Liver (tissue), 9 donors: ENCODE measurements around the gene THAP11. TPM values are rescaled to one million over a fixed set of nuclear protein-coding genes. Genes with fewer than 3 reads are reported as not detected.

Source experiments
- DNase-seq: peaks from one replicate; pipeline ENCODE4 v3.0.0-alpha.2; 2017; ENCODE audit warnings: low spot score
- H3K27ac ChIP-seq, 2 donors: one replicate each; pipeline ENCODE4 v1.7.0; 2013; ENCODE audit warnings: inconsistent platforms in 2 of 2, low read length in 2 of 2, control low read depth in 1 of 2, low read depth in 1 of 2, mild to moderate bottlenecking in 1 of 2
- H3K27me3 ChIP-seq, 4 donors: one replicate each; pipeline versions ENCODE4 v1.6.1 to v1.7.0; 2013; ENCODE audit warnings: low read length in 3 of 4, inconsistent platforms in 1 of 4, mild to moderate bottlenecking in 1 of 4, moderate library complexity in 1 of 4; ENCODE audit not compliant: control insufficient read depth in 4 of 4, insufficient read depth in 4 of 4
- H3K36me3 ChIP-seq, 4 donors: one replicate each; pipeline versions ENCODE4 v1.6.1 to v1.7.0; 2013; ENCODE audit warnings: low read length in 3 of 4, mild to moderate bottlenecking in 3 of 4, low read depth in 1 of 4, moderate library complexity in 1 of 4; ENCODE audit not compliant: control insufficient read depth in 4 of 4, insufficient read depth in 3 of 4
- H3K4me1 ChIP-seq, 4 donors: one replicate each; pipeline versions ENCODE4 v1.6.1 to v1.7.0; 2013; ENCODE audit warnings: low read length in 3 of 4, mild to moderate bottlenecking in 3 of 4, moderate library complexity in 1 of 4; ENCODE audit not compliant: control insufficient read depth in 4 of 4, insufficient read depth in 4 of 4
- H3K4me3 ChIP-seq, 3 donors: one replicate each; pipeline versions ENCODE4 v1.6.1 to v1.7.0; 2013; ENCODE audit warnings: low read length in 3 of 3, control low read depth in 1 of 3, low read depth in 1 of 3, mild to moderate bottlenecking in 1 of 3
- H3K9ac ChIP-seq, 2 donors: one replicate each; pipeline ENCODE4 v1.7.0; 2013; ENCODE audit warnings: low read length in 2 of 2, mild to moderate bottlenecking in 2 of 2, moderate library complexity in 2 of 2, control low read depth in 1 of 2, low read depth in 1 of 2
- H3K9me3 ChIP-seq, 4 donors: one replicate each; pipeline versions ENCODE4 v1.6.1 to v1.7.0; 2013; ENCODE audit warnings: low read length in 3 of 4; ENCODE audit not compliant: control insufficient read depth in 4 of 4
- EGR1 ChIP-seq, 2 donors: IDR thresholded peaks; 2 replicates each; pipeline ENCODE4 v1.6.1; 2016 to 2018; ENCODE audit warnings: antibody characterized with exemption in 2 of 2, low read depth in 2 of 2
- FOXA1 ChIP-seq: IDR thresholded peaks from 2 replicates; pipeline ENCODE4 v1.6.1; 2016; ENCODE audit warnings: antibody characterized with exemption
- FOXA2 ChIP-seq: IDR thresholded peaks from 2 replicates; pipeline ENCODE4 v1.6.1; 2016; ENCODE audit warnings: antibody characterized with exemption
- GABPA ChIP-seq, 2 donors: IDR thresholded peaks in 1 of 2; conservative IDR thresholded peaks in 1 of 2; 2 replicates each; pipeline ENCODE4 v1.6.1; 2016; ENCODE audit warnings: antibody characterized with exemption in 2 of 2, mild to moderate bottlenecking in 1 of 2, moderate library complexity in 1 of 2
- HNF4A ChIP-seq, 2 donors: conservative IDR thresholded peaks; 2 replicates each; pipeline ENCODE4 v1.6.1; 2016; ENCODE audit warnings: antibody characterized with exemption in 2 of 2, mild to moderate bottlenecking in 2 of 2
- HNF4G ChIP-seq: IDR thresholded peaks from 2 replicates; pipeline ENCODE4 v1.6.1; 2016; ENCODE audit warnings: antibody characterized with exemption
- JUND ChIP-seq, 2 donors: IDR thresholded peaks; 2 replicates each; pipeline ENCODE4 v1.6.1; 2016; ENCODE audit warnings: antibody characterized with exemption in 2 of 2
- NR2F2 ChIP-seq: IDR thresholded peaks from 2 replicates; pipeline ENCODE4 v1.6.1; 2016; ENCODE audit warnings: antibody characterized with exemption
- RAD21 ChIP-seq, 2 donors: IDR thresholded peaks; 2 replicates each; pipeline ENCODE4 v1.6.1; 2016; ENCODE audit warnings: antibody characterized with exemption in 2 of 2, mild to moderate bottlenecking in 2 of 2
- RXRA ChIP-seq, 2 donors: IDR thresholded peaks; 2 replicates each; pipeline ENCODE4 v1.6.1; 2017 to 2018; ENCODE audit warnings: antibody characterized with exemption in 2 of 2, mild to moderate bottlenecking in 1 of 2
- SP1 ChIP-seq: IDR thresholded peaks from 2 replicates; pipeline ENCODE4 v1.6.1; 2018; ENCODE audit warnings: antibody characterized with exemption, mild to moderate bottlenecking
- TAF1 ChIP-seq: conservative IDR thresholded peaks from 2 replicates; pipeline ENCODE4 v1.6.1; 2016; ENCODE audit warnings: antibody characterized with exemption, mild to moderate bottlenecking
- YY1 ChIP-seq: IDR thresholded peaks from 2 replicates; pipeline ENCODE4 v1.6.1; 2016; ENCODE audit warnings: antibody characterized with exemption, mild to moderate bottlenecking
- WGBS: extraction: QIAGEN DNeasy Blood & Tissue Kit; methylation state at CpG from one replicate; pipeline ENCODE4 v1.1.7; 2013; 5-methylcytosine and 5-hydroxymethylcytosine counted together
- polyA plus RNA-seq, 2 donors: library from polyadenylated mRNA; stranded (reverse) in 1 of 2; unstranded in 1 of 2; fragments of 200-250 nt in 1 of 2; fragments of >200 nt in 1 of 2; fragmentation: Nextera tagmentation in 1 of 2; extraction: Ambion mirVana in 1 of 2; gene quantifications; one replicate each; pipeline versions ENCODE4 v1.2.1 to v1.2.3, GENCODE V29; 2013 to 2015
- total RNA-seq, 2 donors: library from RNA; depleted of rRNA; stranded (reverse); fragments of >200 nt; gene quantifications; one replicate each; pipeline ENCODE4 v1.2.3, GENCODE V29; 2014
- TF ChIP-seq, protein P1 (sequence below): IDR thresholded peaks from 2 replicates; pipeline ENCODE4 v1.6.1; 2016; ENCODE audit warnings: antibody characterized with exemption, mild to moderate bottlenecking
- TF ChIP-seq, protein P2 (sequence below): fragments of 150-350 bp; IDR thresholded peaks from 2 replicates; pipeline ENCODE4 v1.5.1; 2017; ENCODE audit warnings: improper control_type of control experiment, low read depth, low read length; ENCODE audit not compliant: missing input control
- TF ChIP-seq, protein P3 (sequence below): IDR thresholded peaks from 2 replicates; pipeline ENCODE4 v1.6.1; 2016; ENCODE audit warnings: antibody characterized with exemption
- TF ChIP-seq, protein P4 (sequence below): IDR thresholded peaks from 2 replicates; pipeline ENCODE4 v1.6.1; 2016; ENCODE audit warnings: antibody characterized with exemption
- TF ChIP-seq, protein P5 (sequence below): IDR thresholded peaks from 2 replicates; pipeline ENCODE4 v1.6.1; 2016; ENCODE audit warnings: antibody characterized with exemption
- donor health status: healthy.
- donor health status: healthy.
- donor health status: healthy.
- donor health status: healthy.
- donor health status: healthy.

THAP11 gene
- total and polyA plus RNA-seq, 4 donors, result 6.7 to 19.7 (median 11.8) TPM

DNA sequence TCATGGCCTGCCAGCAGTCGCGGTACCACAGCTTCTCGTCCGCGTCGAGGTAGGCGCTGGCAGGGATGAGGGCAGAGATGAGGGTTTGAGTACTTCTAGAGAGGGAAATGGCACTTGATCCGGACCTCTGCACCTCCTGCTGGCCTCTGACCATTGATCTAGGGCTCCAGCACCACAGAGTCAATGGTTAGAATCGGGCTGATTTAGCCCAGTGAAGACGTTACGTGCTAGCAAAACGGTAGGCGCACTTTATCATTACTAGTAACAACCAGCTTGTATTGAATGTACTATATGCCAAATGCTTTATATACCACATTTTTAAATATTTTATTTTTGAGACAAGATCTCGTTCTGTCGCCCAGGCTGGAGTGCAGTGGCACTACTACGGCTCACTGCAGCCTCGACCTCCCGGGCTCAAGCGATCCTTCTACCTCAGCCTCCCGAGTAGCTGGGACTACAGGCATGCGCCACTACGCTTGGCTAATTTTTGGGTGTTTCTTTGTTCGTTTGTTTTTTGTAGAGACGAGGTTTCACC, 34.9 kb upstream of the THAP11 start:
- no peak overlapping the region for H3K9ac ChIP-seq
- peaks cover 7 to 34% (median 27%) of the 10 kb centered on the region in 4 donors for H3K4me1 ChIP-seq
- peak overlapping the region; percentile 50 to 75 for H3K27ac ChIP-seq
- H3K27me3 ChIP-seq, result no peaks in the 10 kb centered on the region
- no peaks in the 10 kb centered on the region for H3K9me3 ChIP-seq
- peak overlapping the region; percentile 59 to 83 (median 83) for H3K4me3 ChIP-seq
- TF ChIP-seq, protein P1, sequence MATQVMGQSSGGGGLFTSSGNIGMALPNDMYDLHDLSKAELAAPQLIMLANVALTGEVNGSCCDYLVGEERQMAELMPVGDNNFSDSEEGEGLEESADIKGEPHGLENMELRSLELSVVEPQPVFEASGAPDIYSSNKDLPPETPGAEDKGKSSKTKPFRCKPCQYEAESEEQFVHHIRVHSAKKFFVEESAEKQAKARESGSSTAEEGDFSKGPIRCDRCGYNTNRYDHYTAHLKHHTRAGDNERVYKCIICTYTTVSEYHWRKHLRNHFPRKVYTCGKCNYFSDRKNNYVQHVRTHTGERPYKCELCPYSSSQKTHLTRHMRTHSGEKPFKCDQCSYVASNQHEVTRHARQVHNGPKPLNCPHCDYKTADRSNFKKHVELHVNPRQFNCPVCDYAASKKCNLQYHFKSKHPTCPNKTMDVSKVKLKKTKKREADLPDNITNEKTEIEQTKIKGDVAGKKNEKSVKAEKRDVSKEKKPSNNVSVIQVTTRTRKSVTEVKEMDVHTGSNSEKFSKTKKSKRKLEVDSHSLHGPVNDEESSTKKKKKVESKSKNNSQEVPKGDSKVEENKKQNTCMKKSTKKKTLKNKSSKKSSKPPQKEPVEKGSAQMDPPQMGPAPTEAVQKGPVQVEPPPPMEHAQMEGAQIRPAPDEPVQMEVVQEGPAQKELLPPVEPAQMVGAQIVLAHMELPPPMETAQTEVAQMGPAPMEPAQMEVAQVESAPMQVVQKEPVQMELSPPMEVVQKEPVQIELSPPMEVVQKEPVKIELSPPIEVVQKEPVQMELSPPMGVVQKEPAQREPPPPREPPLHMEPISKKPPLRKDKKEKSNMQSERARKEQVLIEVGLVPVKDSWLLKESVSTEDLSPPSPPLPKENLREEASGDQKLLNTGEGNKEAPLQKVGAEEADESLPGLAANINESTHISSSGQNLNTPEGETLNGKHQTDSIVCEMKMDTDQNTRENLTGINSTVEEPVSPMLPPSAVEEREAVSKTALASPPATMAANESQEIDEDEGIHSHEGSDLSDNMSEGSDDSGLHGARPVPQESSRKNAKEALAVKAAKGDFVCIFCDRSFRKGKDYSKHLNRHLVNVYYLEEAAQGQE, result no peak
- TF ChIP-seq SP1 (no peak), NR2F2 (peak; percentile 6), RAD21 (IDR thresholded peaks at IDR 0.05) (peak; percentile 16 to 40), YY1 (no peak)
- TF ChIP-seq, protein P2, sequence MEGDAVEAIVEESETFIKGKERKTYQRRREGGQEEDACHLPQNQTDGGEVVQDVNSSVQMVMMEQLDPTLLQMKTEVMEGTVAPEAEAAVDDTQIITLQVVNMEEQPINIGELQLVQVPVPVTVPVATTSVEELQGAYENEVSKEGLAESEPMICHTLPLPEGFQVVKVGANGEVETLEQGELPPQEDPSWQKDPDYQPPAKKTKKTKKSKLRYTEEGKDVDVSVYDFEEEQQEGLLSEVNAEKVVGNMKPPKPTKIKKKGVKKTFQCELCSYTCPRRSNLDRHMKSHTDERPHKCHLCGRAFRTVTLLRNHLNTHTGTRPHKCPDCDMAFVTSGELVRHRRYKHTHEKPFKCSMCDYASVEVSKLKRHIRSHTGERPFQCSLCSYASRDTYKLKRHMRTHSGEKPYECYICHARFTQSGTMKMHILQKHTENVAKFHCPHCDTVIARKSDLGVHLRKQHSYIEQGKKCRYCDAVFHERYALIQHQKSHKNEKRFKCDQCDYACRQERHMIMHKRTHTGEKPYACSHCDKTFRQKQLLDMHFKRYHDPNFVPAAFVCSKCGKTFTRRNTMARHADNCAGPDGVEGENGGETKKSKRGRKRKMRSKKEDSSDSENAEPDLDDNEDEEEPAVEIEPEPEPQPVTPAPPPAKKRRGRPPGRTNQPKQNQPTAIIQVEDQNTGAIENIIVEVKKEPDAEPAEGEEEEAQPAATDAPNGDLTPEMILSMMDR, result peak; percentile 13
- TF ChIP-seq, protein P3, sequence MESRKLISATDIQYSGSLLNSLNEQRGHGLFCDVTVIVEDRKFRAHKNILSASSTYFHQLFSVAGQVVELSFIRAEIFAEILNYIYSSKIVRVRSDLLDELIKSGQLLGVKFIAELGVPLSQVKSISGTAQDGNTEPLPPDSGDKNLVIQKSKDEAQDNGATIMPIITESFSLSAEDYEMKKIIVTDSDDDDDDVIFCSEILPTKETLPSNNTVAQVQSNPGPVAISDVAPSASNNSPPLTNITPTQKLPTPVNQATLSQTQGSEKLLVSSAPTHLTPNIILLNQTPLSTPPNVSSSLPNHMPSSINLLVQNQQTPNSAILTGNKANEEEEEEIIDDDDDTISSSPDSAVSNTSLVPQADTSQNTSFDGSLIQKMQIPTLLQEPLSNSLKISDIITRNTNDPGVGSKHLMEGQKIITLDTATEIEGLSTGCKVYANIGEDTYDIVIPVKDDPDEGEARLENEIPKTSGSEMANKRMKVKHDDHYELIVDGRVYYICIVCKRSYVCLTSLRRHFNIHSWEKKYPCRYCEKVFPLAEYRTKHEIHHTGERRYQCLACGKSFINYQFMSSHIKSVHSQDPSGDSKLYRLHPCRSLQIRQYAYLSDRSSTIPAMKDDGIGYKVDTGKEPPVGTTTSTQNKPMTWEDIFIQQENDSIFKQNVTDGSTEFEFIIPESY, result no peak
- TF ChIP-seq, protein P4, sequence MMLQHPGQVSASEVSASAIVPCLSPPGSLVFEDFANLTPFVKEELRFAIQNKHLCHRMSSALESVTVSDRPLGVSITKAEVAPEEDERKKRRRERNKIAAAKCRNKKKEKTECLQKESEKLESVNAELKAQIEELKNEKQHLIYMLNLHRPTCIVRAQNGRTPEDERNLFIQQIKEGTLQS, result no peak
- WGBS, result 28% methylated on average over 24 of the region's 24 CpGs
- DNase-seq, result no peak
- H3K36me3 ChIP-seq, result peaks cover 0 to 7% (median 5%) of the 10 kb centered on the region in 4 donors

DNA sequence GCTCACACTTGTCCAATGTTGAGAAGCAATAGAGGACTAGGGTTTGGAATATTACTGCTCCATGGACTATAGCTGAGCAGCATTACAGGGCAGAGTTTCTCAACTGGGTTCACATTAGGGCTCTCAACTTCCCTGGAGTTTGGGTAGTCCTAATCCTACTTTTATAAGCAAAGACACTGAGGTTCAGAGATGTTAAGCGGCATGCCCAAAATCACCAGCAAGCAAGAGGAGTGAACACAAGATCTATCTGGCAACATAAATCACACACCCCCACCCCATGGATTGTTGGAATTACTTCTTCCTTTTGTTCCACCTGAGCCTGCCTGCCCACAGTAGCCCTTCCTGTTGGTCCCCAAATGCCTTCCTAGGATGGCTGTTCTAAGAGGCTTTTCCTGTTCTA, 30.2 kb upstream of the THAP11 start:
- Histone ChIP-seq H3K27me3 (no peaks in the 10 kb centered on the region), H3K9me3 (no peaks in the 10 kb centered on the region), H3K9ac (no peak overlapping the region), H3K4me3 (no peak overlapping the region), H3K4me1 (peaks cover 0 to 13% (median 7%) of the 10 kb centered on the region in 4 donors), H3K27ac (no peak overlapping the region), H3K36me3 (no peaks in the 10 kb centered on the region)
- DNase-seq, result no peak
- 97% methylated on average over 1 of the region's 1 CpG for WGBS
- no peak for TF ChIP-seq GABPA (IDR thresholded peaks at IDR 0.05 in 1 of 2, conservative IDR thresholded peaks at IDR 0.05 in 1 of 2)
- TF ChIP-seq, protein P1, result no peak
- no peak for TF ChIP-seq HNF4A (conservative IDR thresholded peaks at IDR 0.05)
- TF ChIP-seq, protein P5, sequence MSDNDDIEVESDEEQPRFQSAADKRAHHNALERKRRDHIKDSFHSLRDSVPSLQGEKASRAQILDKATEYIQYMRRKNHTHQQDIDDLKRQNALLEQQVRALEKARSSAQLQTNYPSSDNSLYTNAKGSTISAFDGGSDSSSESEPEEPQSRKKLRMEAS, result no peak
- TF ChIP-seq TAF1, result no peak
- no peak for TF ChIP-seq SP1
- no peak for TF ChIP-seq HNF4G
- TF ChIP-seq RXRA (IDR thresholded peaks at IDR 0.05), result no peak
- TF ChIP-seq FOXA1, result no peak
- TF ChIP-seq NR2F2, result no peak
- no peak for TF ChIP-seq EGR1 (IDR thresholded peaks at IDR 0.05; ENCODE audit: low read depth in 2 of 2)
- TF ChIP-seq YY1, result no peak
- no peak for TF ChIP-seq JUND (IDR thresholded peaks at IDR 0.05)
- TF ChIP-seq, protein P4, result no peak
- no peak for TF ChIP-seq RAD21 (IDR thresholded peaks at IDR 0.05)
- TF ChIP-seq, protein P3, result no peak
- TF ChIP-seq FOXA2, result no peak
